ENCODE results near the gene C9orf72.

The C9orf72 gene

GRCh38 chr9:27573634-27574590 lies 631 bp upstream of the C9orf72 start:
- peak; percentile 98 for DNase-seq

GRCh38 chr9:27572566-27572917 lies 739 bp downstream of the C9orf72 start:
- DNase-seq, result no peak

- no peak for DNase-seq
Measured at GRCh38 chr9:27572061-27572460, 1.2 kb downstream of the C9orf72 start.

GRCh38 chr9:27571011-27571410 lies 2.3 kb downstream of the C9orf72 start:
- DNase-seq, result no peak

- DNase-seq, result no peak
Measured at GRCh38 chr9:27569406-27569805, 3.9 kb downstream of the C9orf72 start.

- DNase-seq, result no peak
Measured at GRCh38 chr9:27566118-27566517, 7.2 kb downstream of the C9orf72 start.

- DNase-seq, result no peak
Measured at GRCh38 chr9:27565696-27566095, 7.6 kb downstream of the C9orf72 start.

GRCh38 chr9:27564670-27565069 lies 8.6 kb downstream of the C9orf72 start:
- DNase-seq, result no peak

GRCh38 chr9:27563738-27564430 lies 9.4 kb downstream of the C9orf72 start:
- no peak for DNase-seq

GRCh38 chr9:27561685-27562084 lies 11.6 kb downstream of the C9orf72 start:
- DNase-seq, result no peak

- DNase-seq, result no peak
Measured at GRCh38 chr9:27560457-27560856, 12.8 kb downstream of the C9orf72 start.

- no peak for DNase-seq
Measured at GRCh38 chr9:27558307-27558706, 15.0 kb downstream of the C9orf72 start.

- DNase-seq, result no peak
Measured at GRCh38 chr9:27556470-27556869, 16.8 kb downstream of the C9orf72 start.

- DNase-seq, result no peak
Measured at GRCh38 chr9:27554712-27555111, 18.6 kb downstream of the C9orf72 start.

- no peak for DNase-seq
Measured at GRCh38 chr9:27549196-27549755, 24.0 kb downstream of the C9orf72 start.

- DNase-seq, result peak; percentile 7
Measured at GRCh38 chr9:27548055-27548741, 25.1 kb downstream of the C9orf72 start.

- DNase-seq, result no peak
Measured at GRCh38 chr9:27545471-27545870, 27.8 kb downstream of the C9orf72 start.

GRCh38 chr9:27542508-27542907 lies 30.8 kb downstream of the C9orf72 start:
- no peak for DNase-seq

GRCh38 chr9:27541740-27542139 lies 31.5 kb downstream of the C9orf72 start:
- no peak for DNase-seq

- DNase-seq, result no peak
Measured at GRCh38 chr9:27540502-27540901, 32.8 kb downstream of the C9orf72 start.

- no peak for DNase-seq
Measured at GRCh38 chr9:27539479-27540441, 33.5 kb downstream of the C9orf72 start.

- DNase-seq, result no peak
Measured at GRCh38 chr9:27538647-27539046, 34.6 kb downstream of the C9orf72 start.
